MM.1S (cell line): Measurements from ENCODE around the gene CRNKL1.

Source experiments
- DNase-seq: peaks from one replicate; pipeline ENCODE4 v3.0.0-alpha.2; 2015
- H2AFZ ChIP-seq: fragments of 300-600 bp; sonication (generic); 2 replicates; pipeline ENCODE4 v1.6.0; 2016; ENCODE audit warnings: antibody characterized with exemption, low read length
- H3F3A ChIP-seq: fragments of 300-600 bp; sonication (generic); 2 replicates; pipeline ENCODE4 v1.6.1; 2016; ENCODE audit warnings: mild to moderate bottlenecking, antibody characterized with exemption, low read length, moderate library complexity, mixed read lengths; ENCODE audit not compliant: insufficient read depth
- H3K27ac ChIP-seq: fragments of 300-600 bp; sonication (generic); 2 replicates; pipeline ENCODE4 v1.5.1; 2016; ENCODE audit warnings: mild to moderate bottlenecking, low read length
- H3K27me3 ChIP-seq: fragments of 300-600 bp; sonication (generic); replicated peaks from 2 replicates; pipeline ENCODE4 v1.6.0; 2016; ENCODE audit warnings: low read length; ENCODE audit not compliant: insufficient read depth
- H3K36me3 ChIP-seq: fragments of 300-600 bp; sonication (generic); replicated peaks from 2 replicates; pipeline ENCODE4 v1.6.1; 2016; ENCODE audit warnings: mild to moderate bottlenecking, low read length, mixed read lengths; ENCODE audit not compliant: insufficient read depth
- H3K4me1 ChIP-seq: fragments of 300-600 bp; sonication (generic); 2 replicates; pipeline ENCODE4 v1.6.1; 2016; ENCODE audit warnings: low read length, mixed read lengths
- H3K4me2 ChIP-seq: fragments of 300-600 bp; sonication (generic); 2 replicates; pipeline ENCODE4 v1.6.0; 2016; ENCODE audit warnings: low read depth, low read length
- H3K4me3 ChIP-seq: fragments of 300-600 bp; sonication (generic); 2 replicates; pipeline ENCODE4 v1.5.1; 2016; ENCODE audit warnings: low read length, mixed read lengths
- H3K79me2 ChIP-seq: fragments of 300-600 bp; sonication (generic); 2 replicates; pipeline ENCODE4 v1.6.1; 2016; ENCODE audit warnings: mixed run types, low read length, mixed read lengths
- H3K9ac ChIP-seq: fragments of 300-600 bp; sonication (generic); 2 replicates; pipeline ENCODE4 v1.6.1; 2016; ENCODE audit warnings: low read length, mixed read lengths
- H3K9me2 ChIP-seq: fragments of 300-600 bp; sonication (generic); replicated peaks from 2 replicates; pipeline ENCODE4 v1.6.1; 2016; ENCODE audit warnings: mild to moderate bottlenecking, low read length, mixed read lengths; ENCODE audit not compliant: insufficient read depth
- H3K9me3 ChIP-seq: fragments of 300-600 bp; sonication (generic); replicated peaks from 2 replicates; pipeline ENCODE4 v1.6.1; 2016; ENCODE audit warnings: mild to moderate bottlenecking, low read length, mixed read lengths; ENCODE audit not compliant: insufficient read depth
- H4K20me1 ChIP-seq: fragments of 300-600 bp; sonication (generic); 2 replicates; pipeline ENCODE4 v1.6.1; 2016; ENCODE audit warnings: mild to moderate bottlenecking, low read length, moderate library complexity, mixed read lengths; ENCODE audit not compliant: insufficient read depth
- EZH2 ChIP-seq: fragments of 300-600 bp; sonication (generic); optimal IDR thresholded peaks from 2 replicates; pipeline ENCODE3; 2017; ENCODE audit warnings: low read depth, mild to moderate bottlenecking, antibody characterized with exemption, low read length, mixed read lengths
- EZH2phosphoT487 ChIP-seq: fragments of 300-600 bp; sonication (generic); IDR thresholded peaks from 2 replicates; pipeline ENCODE4 v1.6.1; 2018; ENCODE audit warnings: antibody characterized with exemption, low read length
- TF ChIP-seq, protein P1 (sequence below): fragments of 300-600 bp; sonication (generic); IDR thresholded peaks from 2 replicates; pipeline ENCODE4 v1.5.1; 2016; ENCODE audit warnings: antibody characterized with exemption, low read length, mixed read lengths

CRNKL1 gene

GRCh38 chr20:20095114-20095872, 43.0 kb upstream of the CRNKL1 start:
- Histone ChIP-seq H3K27ac (no peak overlapping the region), H3K27me3 (no peaks in the 10 kb centered on the region), H3K4me2 (no peak overlapping the region), H3K36me3 (no peaks in the 10 kb centered on the region), H3K9ac (no peak overlapping the region), H3K79me2 (no peaks in the 10 kb centered on the region), H3F3A (no peaks in the 10 kb centered on the region), H2AFZ (no peak overlapping the region), H4K20me1 (no peaks in the 10 kb centered on the region), H3K9me3 (no peaks in the 10 kb centered on the region), H3K4me1 (no peaks in the 10 kb centered on the region), H3K9me2 (no peaks in the 10 kb centered on the region), H3K4me3 (no peak overlapping the region)
- TF ChIP-seq EZH2 (no peak), EZH2phosphoT487 (no peak)
- TF ChIP-seq, protein P1, sequence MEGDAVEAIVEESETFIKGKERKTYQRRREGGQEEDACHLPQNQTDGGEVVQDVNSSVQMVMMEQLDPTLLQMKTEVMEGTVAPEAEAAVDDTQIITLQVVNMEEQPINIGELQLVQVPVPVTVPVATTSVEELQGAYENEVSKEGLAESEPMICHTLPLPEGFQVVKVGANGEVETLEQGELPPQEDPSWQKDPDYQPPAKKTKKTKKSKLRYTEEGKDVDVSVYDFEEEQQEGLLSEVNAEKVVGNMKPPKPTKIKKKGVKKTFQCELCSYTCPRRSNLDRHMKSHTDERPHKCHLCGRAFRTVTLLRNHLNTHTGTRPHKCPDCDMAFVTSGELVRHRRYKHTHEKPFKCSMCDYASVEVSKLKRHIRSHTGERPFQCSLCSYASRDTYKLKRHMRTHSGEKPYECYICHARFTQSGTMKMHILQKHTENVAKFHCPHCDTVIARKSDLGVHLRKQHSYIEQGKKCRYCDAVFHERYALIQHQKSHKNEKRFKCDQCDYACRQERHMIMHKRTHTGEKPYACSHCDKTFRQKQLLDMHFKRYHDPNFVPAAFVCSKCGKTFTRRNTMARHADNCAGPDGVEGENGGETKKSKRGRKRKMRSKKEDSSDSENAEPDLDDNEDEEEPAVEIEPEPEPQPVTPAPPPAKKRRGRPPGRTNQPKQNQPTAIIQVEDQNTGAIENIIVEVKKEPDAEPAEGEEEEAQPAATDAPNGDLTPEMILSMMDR: no peak
- DNase-seq: no peak

GRCh38 chr20:20094410-20094809, 42.1 kb upstream of the CRNKL1 start:
- no peak overlapping the region for H3K27ac ChIP-seq
- no peaks in the 10 kb centered on the region for H4K20me1 ChIP-seq
- H3K27me3 ChIP-seq: no peaks in the 10 kb centered on the region
- no peak for TF ChIP-seq EZH2
- TF ChIP-seq EZH2phosphoT487: no peak
- TF ChIP-seq, protein P1: no peak
- H3F3A ChIP-seq: no peaks in the 10 kb centered on the region
- no peak overlapping the region for H2AFZ ChIP-seq
- H3K79me2 ChIP-seq: no peaks in the 10 kb centered on the region
- H3K4me2 ChIP-seq: no peak overlapping the region
- no peak overlapping the region for H3K9ac ChIP-seq
- DNase-seq: no peak
- no peak overlapping the region for H3K4me3 ChIP-seq
- no peaks in the 10 kb centered on the region for H3K9me2 ChIP-seq
- H3K36me3 ChIP-seq: no peaks in the 10 kb centered on the region
- no peaks in the 10 kb centered on the region for H3K9me3 ChIP-seq
- no peaks in the 10 kb centered on the region for H3K4me1 ChIP-seq

DNA sequence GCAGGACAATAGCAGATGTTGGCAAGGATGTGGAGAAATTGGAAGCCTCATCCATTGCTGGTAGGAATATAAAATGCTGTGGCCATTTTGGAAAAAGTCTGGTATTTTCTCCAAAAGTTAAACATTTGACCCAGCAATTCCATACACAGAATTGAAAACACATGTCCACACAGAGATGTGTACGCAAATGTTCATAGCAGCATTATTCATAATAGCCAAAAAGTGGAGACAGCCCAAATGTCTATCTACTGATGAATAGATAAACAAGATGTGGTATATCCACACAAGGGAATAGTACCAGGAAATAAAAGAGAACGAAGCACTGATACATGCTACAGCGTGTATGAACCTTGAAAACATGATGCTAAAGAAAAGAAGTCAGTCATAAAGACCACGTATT, 40.6 kb upstream of the CRNKL1 start:
- H3F3A ChIP-seq: no peaks in the 10 kb centered on the region
- no peaks in the 10 kb centered on the region for H3K36me3 ChIP-seq
- H3K9ac ChIP-seq: no peak overlapping the region
- H4K20me1 ChIP-seq: no peaks in the 10 kb centered on the region
- no peak overlapping the region for H3K27ac ChIP-seq
- no peaks in the 10 kb centered on the region for H3K9me2 ChIP-seq
- TF ChIP-seq, protein P1: no peak
- TF ChIP-seq EZH2 (no peak), EZH2phosphoT487 (no peak)
- H3K27me3 ChIP-seq: no peaks in the 10 kb centered on the region
- DNase-seq: no peak
- H2AFZ ChIP-seq: no peak overlapping the region
- no peak overlapping the region for H3K4me3 ChIP-seq
- H3K4me1 ChIP-seq: no peaks in the 10 kb centered on the region
- no peak overlapping the region for H3K4me2 ChIP-seq
- no peaks in the 10 kb centered on the region for H3K79me2 ChIP-seq
- H3K9me3 ChIP-seq: no peaks in the 10 kb centered on the region
